HepG2 (cell line): ENCODE measurements around the gene SHISA7. TPM values are rescaled to one million over a fixed set of nuclear protein-coding genes. Genes with fewer than 3 reads are reported as not detected.
A peak's percentile ranks its signal among the peaks of the same experiment; 100 is the strongest.

Experiments
- ATF7-NPFF ChIP-seq: sonication (generic); formaldehyde crosslinking; IDR thresholded peaks from 2 replicates; pipeline ENCODE4 v1.8.1; 2023; ENCODE audit warnings: mild to moderate bottlenecking, low read depth, missing genetic modification reagents, moderate library complexity
- CSRNP2 ChIP-seq: sonication (generic); formaldehyde crosslinking; conservative IDR thresholded peaks from 2 replicates; pipeline ENCODE4 v1.8.0; 2022; ENCODE audit warnings: low read depth, missing genetic modification reagents
- HOMEZ ChIP-seq: IDR thresholded peaks from 2 replicates; pipeline ENCODE4 v1.6.1; 2016; ENCODE audit warnings: low read depth
- MAX ChIP-seq: IDR thresholded peaks from 2 replicates; pipeline ENCODE4 v1.6.1; 2012; ENCODE audit warnings: inconsistent platforms
- RBM22 ChIP-seq: fragments of 200-400 bp; formaldehyde crosslinking; optimal IDR thresholded peaks from 2 replicates; pipeline ENCODE3; 2017; ENCODE audit warnings: mild to moderate bottlenecking, low read length, moderate library complexity
- RELA ChIP-seq: sonication (generic); formaldehyde crosslinking; IDR thresholded peaks from 2 replicates; pipeline ENCODE4 v1.4.0; 2020; ENCODE audit warnings: missing genetic modification reagents
- REPIN1 ChIP-seq: sonication (generic); formaldehyde crosslinking; IDR thresholded peaks from 2 replicates; pipeline ENCODE4 v1.8.0; 2022; ENCODE audit warnings: missing genetic modification reagents, low read depth, mild to moderate bottlenecking, borderline replicate concordance
- SALL1 ChIP-seq: sonication (generic); formaldehyde crosslinking; IDR thresholded peaks from 2 replicates; pipeline ENCODE4 v1.8.0; 2022; ENCODE audit warnings: mild to moderate bottlenecking, missing genetic modification reagents
- TBX2 ChIP-seq: sonication (generic); formaldehyde crosslinking; IDR thresholded peaks from 2 replicates; pipeline ENCODE4 v1.5.0; 2020; ENCODE audit warnings: missing genetic modification reagents, mild to moderate bottlenecking, borderline replicate concordance
- ZBTB44 ChIP-seq: sonication (generic); formaldehyde crosslinking; IDR thresholded peaks from 2 replicates; pipeline ENCODE4 v1.4.0; 2020; ENCODE audit warnings: missing genetic modification reagents
- ZIK1 ChIP-seq: sonication (generic); formaldehyde crosslinking; IDR thresholded peaks from 2 replicates; pipeline ENCODE4 v1.5.0; 2020; ENCODE audit warnings: mild to moderate bottlenecking, low read depth, missing genetic modification reagents, borderline replicate concordance
- ZKSCAN8 ChIP-seq: IDR thresholded peaks from 2 replicates; pipeline ENCODE4 v1.6.1; 2016; ENCODE audit warnings: borderline replicate concordance, missing genetic modification reagents, missing compliant biosample characterization
- ZNF124 ChIP-seq: sonication (generic); formaldehyde crosslinking; IDR thresholded peaks from 2 replicates; pipeline ENCODE4 v1.4.0; 2020; ENCODE audit warnings: missing genetic modification reagents
- ZNF550 ChIP-seq: sonication (generic); formaldehyde crosslinking; IDR thresholded peaks from 2 replicates; pipeline ENCODE4 v1.4.0; 2020; ENCODE audit warnings: mild to moderate bottlenecking, missing genetic modification reagents, borderline replicate concordance
- ZNF598 ChIP-seq: sonication (generic); formaldehyde crosslinking; IDR thresholded peaks from 2 replicates; pipeline ENCODE4 v1.5.1; 2020; ENCODE audit warnings: mild to moderate bottlenecking, missing genetic modification reagents, borderline replicate concordance
- ZNF841 ChIP-seq: sonication (generic); formaldehyde crosslinking; IDR thresholded peaks from 2 replicates; pipeline ENCODE4 v1.8.1; 2023; ENCODE audit warnings: missing genetic modification reagents, borderline replicate concordance
- ZSCAN25 ChIP-seq: sonication (generic); formaldehyde crosslinking; IDR thresholded peaks from 2 replicates; pipeline ENCODE4 v1.8.0; 2022; ENCODE audit warnings: mild to moderate bottlenecking, missing genetic modification reagents
- ZUFSP ChIP-seq: sonication (generic); formaldehyde crosslinking; IDR thresholded peaks from 2 replicates; pipeline ENCODE4 v1.9.0; 2021; ENCODE audit warnings: missing genetic modification reagents, mild to moderate bottlenecking, borderline replicate concordance
- polyA plus RNA-seq, 8 experiments: library from polyadenylated mRNA; depleted of rRNA in 3 of 8; stranded (reverse) in 7 of 8; unstranded in 1 of 8; fragments of >200 nt; fragmentation: Illumina TruSeq in 4 of 8; extraction: Trizol in 4 of 8; gene quantifications; 2 replicates each; pipeline versions ENCODE4 v1.2.1 to v1.2.3, GENCODE V29; 2011 to 2016; ENCODE audit warnings: low read depth in 4 of 8, missing spikeins in 1 of 8, mixed read lengths in 1 of 8; ENCODE audit not compliant: insufficient read depth in 1 of 8
- total RNA-seq, 5 experiments: library from RNA; depleted of rRNA; stranded (reverse); fragments of >200 nt; fragmentation: Illumina TruSeq; extraction: Trizol; gene quantifications; 2 replicates each; pipeline ENCODE4 v1.2.3, GENCODE V29; 2016; ENCODE audit warnings: low read depth in 1 of 5

Gene SHISA7
- total and polyA plus RNA-seq, 2 of the 13 experiments (the other 11 are each of a cell fraction or from before 2014, with no cell fraction given) = not detected

- TF ChIP-seq ZNF550 = no peak
- no peak for TF ChIP-seq ZSCAN25 (CRISPR knock-in tag)
- peak; percentile 81; the same call in 1 of the 2 replicates for TF ChIP-seq ZKSCAN8 (CRISPR knock-in tag)
- TF ChIP-seq SALL1 (CRISPR knock-in tag) = peak; percentile 71; the same call in 1 of the 2 replicates
- no peak for TF ChIP-seq ZNF124 (CRISPR knock-in tag)
- peak; percentile 53; the same call in 1 of the 2 replicates for TF ChIP-seq REPIN1
- no peak for TF ChIP-seq ATF7-NPFF (CRISPR knock-in tag)
- TF ChIP-seq ZNF598 = peak; percentile 73; the same call in 1 of the 2 replicates
- no peak for TF ChIP-seq ZNF841
- peak; percentile 53; the same call in 1 of the 2 replicates for TF ChIP-seq TBX2
- TF ChIP-seq CSRNP2 (CRISPR knock-in tag) = no peak
- no peak for TF ChIP-seq RELA (CRISPR knock-in tag)
- TF ChIP-seq ZIK1 = no peak
- 0 out of 2 replicates have a peak, but pooled peaks have one; percentile 10 for TF ChIP-seq HOMEZ
- TF ChIP-seq RBM22 = no peak
- TF ChIP-seq ZUFSP (CRISPR knock-in tag) = no peak
- peak; percentile 77; the same call in 1 of the 2 replicates for TF ChIP-seq MAX
- no peak for TF ChIP-seq ZBTB44
Observed at GRCh38 chr19:55467236-55468053, 24.3 kb upstream of the SHISA7 start (continued).
